Right ventricle myocardium inferior (tissue), 1 donor: ENCODE results near the gene IGF1R. TPM values are rescaled to one million over a fixed set of nuclear protein-coding genes. Genes with fewer than 3 reads are reported as not detected.

Source experiments
- ATAC-seq: fragments of 200-7000 bp; cut with Tn5 transposase; one replicate; pipeline ENCODE4 v1.9.1; 2020; ENCODE audit warnings: mild to moderate bottlenecking, moderate library complexity
- DNase-seq: peaks from one replicate; pipeline ENCODE4 v3.0.0; 2021; ENCODE audit errors: missing footprints
- intact Hi-C: fragments of 100-400 bp; cut with DNase I; formaldehyde crosslinking; loops from one replicate; pipeline ENCODE4 v1.11.0; 2022
- total RNA-seq: library from RNA; stranded (reverse); fragmentation: NEBNext Ultra II Directional; extraction: Animal tissue kit (Norgen Biotek cat#: 25700); gene quantifications from one replicate; pipeline ENCODE4 v1.2.1, GENCODE V29; 2021
- donor health status: DM: no; HTN: yes; CAD: no; lungs with severe emphysema.

The IGF1R gene
- total RNA-seq, 1 donor from 2014 or later: 26.3 TPM

- intact Hi-C loops: loop anchor here (2.0 kb wide), 1 partner anchor 13 kb away; no protein-coding TSS in a partner anchor
- DNase-seq: no peak
- ATAC-seq: no peak
Observed at GRCh38 chr15:98753726-98754656, 105.7 kb downstream of the IGF1R start.

- intact Hi-C loops: loop anchor here (2.0 kb wide), 1 partner anchor 14 kb away; no protein-coding TSS in a partner anchor
- DNase-seq (no peak), ATAC-seq (no peak)
Observed at GRCh38 chr15:98754657-98755022, 106.3 kb downstream of the IGF1R start.

- ATAC-seq (no peak), DNase-seq (no peak)
- intact Hi-C loops: loop anchor here (2.0 kb wide), 1 partner anchor 14 kb away; no protein-coding TSS in a partner anchor
Observed at GRCh38 chr15:98755138-98755537, 106.8 kb downstream of the IGF1R start.

GRCh38 chr15:98755781-98756180 is 107.4 kb downstream of the IGF1R start:
- DNase-seq (no peak), ATAC-seq (no peak)
- intact Hi-C loops: loop anchor here (2.0 kb wide), 1 partner anchor 15 kb away; no protein-coding TSS in a partner anchor

GRCh38 chr15:98758224-98758623 is 109.9 kb downstream of the IGF1R start:
- no peak for ATAC-seq
- intact Hi-C loops: no loop called here
- no peak for DNase-seq

- DNase-seq: no peak
- ATAC-seq: no peak
- intact Hi-C loops: no loop called here
Observed at GRCh38 chr15:98759277-98759676, 110.9 kb downstream of the IGF1R start.

- intact Hi-C loops: no loop called here
- peak; percentile 78 for ATAC-seq
- DNase-seq: peak; percentile 79
Observed at GRCh38 chr15:98760112-98760826, 111.9 kb downstream of the IGF1R start.

- ATAC-seq: peak; percentile 30
- intact Hi-C loops: no loop called here
- no peak for DNase-seq
Observed at GRCh38 chr15:98760975-98761374, 112.6 kb downstream of the IGF1R start.

- no peak for DNase-seq
- no peak for ATAC-seq
- intact Hi-C loops: no loop called here
Observed at GRCh38 chr15:98763179-98763578, 114.8 kb downstream of the IGF1R start.

GRCh38 chr15:98764291-98764690 is 116.0 kb downstream of the IGF1R start:
- ATAC-seq (no peak), DNase-seq (no peak)

GRCh38 chr15:98765610-98766009 is 117.3 kb downstream of the IGF1R start:
- no peak for ATAC-seq
- intact Hi-C loops: no loop called here
- no peak for DNase-seq

More at GRCh38 chr15:98764291-98764690, 116.0 kb downstream of the IGF1R start:
- intact Hi-C loops: no loop called here

- ATAC-seq: no peak
- DNase-seq: no peak
- intact Hi-C loops: no loop called here
Observed at GRCh38 chr15:98767692-98768091, 119.4 kb downstream of the IGF1R start.

GRCh38 chr15:98769867-98770266 is 121.5 kb downstream of the IGF1R start:
- DNase-seq (no peak), ATAC-seq (peak; percentile 56)
- intact Hi-C loops: no loop called here

GRCh38 chr15:98770984-98771383 is 122.6 kb downstream of the IGF1R start:
- DNase-seq (no peak), ATAC-seq (no peak)
- intact Hi-C loops: no loop called here

- intact Hi-C loops: no loop called here
- ATAC-seq (no peak), DNase-seq (no peak)
Observed at GRCh38 chr15:98771541-98771940, 123.2 kb downstream of the IGF1R start.

- intact Hi-C loops: no loop called here
- ATAC-seq (no peak), DNase-seq (no peak)
Observed at GRCh38 chr15:98772895-98773294, 124.6 kb downstream of the IGF1R start.

- intact Hi-C loops: no loop called here
- DNase-seq (no peak), ATAC-seq (no peak)
Observed at GRCh38 chr15:98773616-98774015, 125.3 kb downstream of the IGF1R start.

GRCh38 chr15:98774756-98775497 is 126.6 kb downstream of the IGF1R start:
- ATAC-seq (no peak), DNase-seq (no peak)
- intact Hi-C loops: loop anchor here (5.0 kb wide), 2 partner anchors 43 to 103 kb away; no protein-coding TSS in a partner anchor
